GM18867 (cell line): ENCODE data around the gene DENR.
"Not testable (repeated sequence)": the region's sequence is repeated elsewhere in the genome, so short reads cannot be mapped to it uniquely, and the experiment has no call there.

Experiments used
- ATAC-seq: cut with Tn5 transposase; IDR thresholded peaks from one replicate; pipeline ENCODE4 v1.9.1; 2021; ENCODE audit warnings: mild to moderate bottlenecking, moderate library complexity; ENCODE audit not compliant: unreplicated experiment

DENR gene

GRCh38 chr12:122752464-122753318, at the start of gene DENR:
TSS of gene DENR (plus strand) at chr12:122752824. CDS start at chr12:122753702, 878 bp downstream.
- ATAC-seq = peak; percentile 93

- ATAC-seq = not testable (repeated sequence)
Measured at GRCh38 chr12:122702890-122703611, 49.6 kb upstream of the DENR start, which contains the start of gene HCAR2. TSS of gene HCAR2 (minus strand) at chr12:122703357. CDS start at chr12:122703283, 74 bp downstream.

GRCh38 chr12:122703841-122704240, 48.8 kb upstream of the DENR start:
- not testable (repeated sequence) for ATAC-seq

GRCh38 chr12:122709287-122709686, 43.3 kb upstream of the DENR start:
- ATAC-seq = not testable (repeated sequence)

GRCh38 chr12:122710341-122710740, 42.3 kb upstream of the DENR start:
- ATAC-seq = not testable (repeated sequence)

GRCh38 chr12:122711266-122711665, 41.4 kb upstream of the DENR start:
- not testable (repeated sequence) for ATAC-seq

- not testable (repeated sequence) for ATAC-seq
Measured at GRCh38 chr12:122713491-122714188, 39.0 kb upstream of the DENR start.

- not testable (repeated sequence) for ATAC-seq
Measured at GRCh38 chr12:122715211-122715610, 37.4 kb upstream of the DENR start.

- not testable (repeated sequence) for ATAC-seq
Measured at GRCh38 chr12:122716658-122717057, 36.0 kb upstream of the DENR start, which contains the start of gene HCAR3. TSS of gene HCAR3 (minus strand) at chr12:122716811. CDS start at chr12:122716737, 74 bp downstream.

GRCh38 chr12:122721057-122721545, 31.5 kb upstream of the DENR start:
- no peak for ATAC-seq

GRCh38 chr12:122722387-122722786, 30.2 kb upstream of the DENR start:
- no peak for ATAC-seq

- ATAC-seq = no peak
Measured at GRCh38 chr12:122724641-122725243, 27.9 kb upstream of the DENR start.

- no peak for ATAC-seq
Measured at GRCh38 chr12:122725452-122726079, 27.1 kb upstream of the DENR start.

GRCh38 chr12:122726080-122726558, 26.5 kb upstream of the DENR start:
- ATAC-seq = no peak

GRCh38 chr12:122729583-122730214, 22.9 kb upstream of the DENR start:
- no peak for ATAC-seq

- no peak for ATAC-seq
Measured at GRCh38 chr12:122730215-122731014, 22.2 kb upstream of the DENR start, which contains the start of gene HCAR1. TSS of gene HCAR1 (minus strand) at chr12:122730844. CDS start at chr12:122730339, 505 bp downstream.

- ATAC-seq = no peak
Measured at GRCh38 chr12:122732170-122732569, 20.5 kb upstream of the DENR start.

- ATAC-seq = no peak
Measured at GRCh38 chr12:122732611-122733010, 20.0 kb upstream of the DENR start.
